ENCODE results near the gene USP34.

The USP34 gene

GRCh38 chr2:61419129-61419528, 51.8 kb downstream of the USP34 start:
- H2AFZ ChIP-seq (ENCODE audit: low read depth, low read length, severe bottlenecking), result no peak overlapping the region
- no peak overlapping the region for H3K9ac ChIP-seq (ENCODE audit: low read length)
- peaks cover 58% of the 10 kb centered on the region for H3F3A ChIP-seq (ENCODE audit: insufficient read depth)
- peaks cover 17% of the 10 kb centered on the region for H4K20me1 ChIP-seq (ENCODE audit: low read depth, low read length)
- H3K4me3 ChIP-seq (ENCODE audit: insufficient read depth, low read length, poor library complexity, severe bottlenecking), result no peak overlapping the region
- H3K36me3 ChIP-seq (ENCODE audit: low read length), result peaks cover 31% of the 10 kb centered on the region
- TF ChIP-seq CTCF (IDR thresholded peaks at IDR 0.05; ENCODE audit: insufficient read depth, low read length, poor library complexity, severe bottlenecking), result no peak
- TF ChIP-seq EZH2phosphoT487 (conservative IDR thresholded peaks at IDR 0.05; ENCODE audit: low read length), result no peak
- peak overlapping the region; percentile 76 for H3K4me2 ChIP-seq (ENCODE audit: low read depth, low read length, poor library complexity, severe bottlenecking)
- H3K27me3 ChIP-seq (ENCODE audit: low read length), result no peaks in the 10 kb centered on the region
- peaks cover 98% of the 10 kb centered on the region for H3K79me2 ChIP-seq (ENCODE audit: insufficient read depth, low read length)
- H3K9me3 ChIP-seq (ENCODE audit: insufficient read depth, low read length), result no peaks in the 10 kb centered on the region
- no peaks in the 10 kb centered on the region for H3K9me2 ChIP-seq (replicated peaks; ENCODE audit: insufficient read depth, low read length)
- peak overlapping the region; percentile 94 for H3K27ac ChIP-seq (ENCODE audit: low read depth, low read length)

GRCh38 chr2:61416871-61417645, 53.8 kb downstream of the USP34 start:
- Histone ChIP-seq H4K20me1 (ENCODE audit: low read depth, low read length) (peaks cover 17% of the 10 kb centered on the region), H3K9me3 (ENCODE audit: insufficient read depth, low read length) (no peaks in the 10 kb centered on the region), H3F3A (ENCODE audit: insufficient read depth) (peaks cover 39% of the 10 kb centered on the region), H3K27me3 (ENCODE audit: low read length) (no peaks in the 10 kb centered on the region), H3K4me2 (ENCODE audit: low read depth, low read length, poor library complexity, severe bottlenecking) (no peak overlapping the region), H3K4me3 (ENCODE audit: insufficient read depth, low read length, poor library complexity, severe bottlenecking) (no peak overlapping the region), H3K79me2 (ENCODE audit: insufficient read depth, low read length) (peaks cover 90% of the 10 kb centered on the region), H3K27ac (ENCODE audit: low read depth, low read length) (no peak overlapping the region), H3K36me3 (ENCODE audit: low read length) (peaks cover 33% of the 10 kb centered on the region), H2AFZ (ENCODE audit: low read depth, low read length, severe bottlenecking) (no peak overlapping the region), H3K9me2 (replicated peaks; ENCODE audit: insufficient read depth, low read length) (no peaks in the 10 kb centered on the region), H3K9ac (ENCODE audit: low read length) (no peak overlapping the region)
- TF ChIP-seq CTCF (IDR thresholded peaks at IDR 0.05; ENCODE audit: insufficient read depth, low read length, poor library complexity, severe bottlenecking), result no peak
- no peak for TF ChIP-seq EZH2phosphoT487 (conservative IDR thresholded peaks at IDR 0.05; ENCODE audit: low read length)

DNA sequence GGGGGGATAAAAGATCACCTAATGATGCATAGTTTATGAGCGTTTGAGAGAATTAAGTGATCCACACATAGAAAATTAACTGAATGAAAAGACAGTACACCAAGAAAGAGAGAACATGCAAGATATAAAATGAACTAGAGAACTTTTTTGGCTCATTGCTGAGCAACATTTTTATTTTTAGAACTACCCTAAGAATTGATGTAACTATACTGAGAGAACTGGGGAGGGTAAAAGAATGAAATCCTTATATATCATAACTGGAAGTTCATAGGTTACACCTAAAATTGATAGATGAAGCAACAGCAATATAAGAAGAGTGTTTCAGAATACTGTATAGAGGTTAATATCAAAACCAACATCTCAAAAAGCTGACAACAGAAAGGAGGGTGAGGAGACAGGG, 55.6 kb downstream of the USP34 start:
- H3F3A ChIP-seq (ENCODE audit: insufficient read depth), result peaks cover 30% of the 10 kb centered on the region
- H3K9ac ChIP-seq (ENCODE audit: low read length), result no peak overlapping the region
- no peak overlapping the region for H2AFZ ChIP-seq (ENCODE audit: low read depth, low read length, severe bottlenecking)
- peaks cover 90% of the 10 kb centered on the region for H3K79me2 ChIP-seq (ENCODE audit: insufficient read depth, low read length)
- H3K9me2 ChIP-seq (replicated peaks; ENCODE audit: insufficient read depth, low read length), result no peaks in the 10 kb centered on the region
- peaks cover 32% of the 10 kb centered on the region for H3K36me3 ChIP-seq (ENCODE audit: low read length)
- peaks cover 18% of the 10 kb centered on the region for H4K20me1 ChIP-seq (ENCODE audit: low read depth, low read length)
- no peak overlapping the region for H3K4me2 ChIP-seq (ENCODE audit: low read depth, low read length, poor library complexity, severe bottlenecking)
- H3K27me3 ChIP-seq (ENCODE audit: low read length), result no peaks in the 10 kb centered on the region
- H3K27ac ChIP-seq (ENCODE audit: low read depth, low read length), result no peak overlapping the region
- H3K4me3 ChIP-seq (ENCODE audit: insufficient read depth, low read length, poor library complexity, severe bottlenecking), result no peak overlapping the region
- TF ChIP-seq CTCF (IDR thresholded peaks at IDR 0.05; ENCODE audit: insufficient read depth, low read length, poor library complexity, severe bottlenecking), result no peak
- TF ChIP-seq EZH2phosphoT487 (conservative IDR thresholded peaks at IDR 0.05; ENCODE audit: low read length), result no peak
- no peaks in the 10 kb centered on the region for H3K9me3 ChIP-seq (ENCODE audit: insufficient read depth, low read length)

Measured in SU-DHL-6 (cell line).